ENCODE results near the gene FXYD7. TPM values are rescaled to one million over a fixed set of nuclear protein-coding genes. Genes with fewer than 3 reads are reported as not detected.

Gene FXYD7
- total and polyA plus RNA-seq, 9 of the 15 experiments (the other 6 are each of a cell fraction or from before 2014, with no cell fraction given) = 0.10 to 0.80 (median 0.31) TPM; not detected in 3

DNA sequence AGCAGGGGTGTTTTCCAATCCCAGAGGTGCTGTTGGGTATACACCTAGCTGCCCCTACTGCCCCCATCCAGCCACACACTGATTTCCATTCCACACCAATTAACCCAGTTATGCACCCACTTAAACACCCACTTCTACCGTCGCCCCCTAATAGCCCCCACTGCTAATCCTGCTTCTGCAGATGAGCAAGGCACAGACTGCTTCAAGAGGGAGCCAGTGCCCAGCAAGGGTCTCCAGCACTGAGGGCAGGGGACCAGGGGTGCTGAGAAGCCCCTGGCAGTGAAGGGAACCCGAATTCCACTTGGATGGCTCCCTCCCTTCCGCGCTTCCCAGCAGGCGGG lies 1.2 kb downstream of the FXYD7 start:
- no peaks in the 10 kb centered on the region for H3K9me3 ChIP-seq (replicated peaks; ENCODE audit: control insufficient read depth, insufficient read depth, low read depth, low read length)
- peaks cover 12% of the 10 kb centered on the region for H4K20me1 ChIP-seq (replicated peaks; ENCODE audit: control insufficient read depth, insufficient read depth, low read length)
- ChIA-PET POLR2A (interaction anchor here (0.6 to 1.0 kb wide), 2 partner anchors 117 to 317 kb away, joined by 3 read pairs; no protein-coding TSS in a partner anchor), CTCF (ENCODE audit: low intra/inter-chr PET ratio) (no interaction called here)
- 5% methylated on average over 6 of the region's 6 CpGs for WGBS (ENCODE audit: insufficient coverage, low coverage, missing lambda C conversion rate)
- H3K27me3 ChIP-seq (ENCODE audit: control insufficient read depth in 2 of 2, insufficient read depth in 2 of 2, low read length in 2 of 2) = no peaks in the 10 kb centered on the region; a peak in 1 of 5 replicates
- peaks cover 8% of the 10 kb centered on the region; the same call in 2 of the 3 replicates for H3K36me3 ChIP-seq (ENCODE audit: control insufficient read depth, insufficient read depth, low read length)
- in situ Hi-C loops (cut with MboI) (no loop called here), intact Hi-C loops (cut with micrococcal nuclease) (loop anchor here (5.0 kb wide), 1 partner anchor 123 kb away; the partner anchor contains the start of gene USF2)
- no peak overlapping the region for H2AFZ ChIP-seq (ENCODE audit: low read depth, low read length)
- TF ChIP-seq MXI1 (IDR thresholded peaks at IDR 0.05; ENCODE audit: low read depth, low read length) (no peak), CSDE1 (IDR thresholded peaks at IDR 0.05) (no peak), PHB2 (IDR thresholded peaks at IDR 0.05; ENCODE audit: low read depth) (no peak), PTRF (tag; IDR thresholded peaks at IDR 0.05) (no peak), SUPT5H (IDR thresholded peaks at IDR 0.05) (no peak), YY1 (IDR thresholded peaks at IDR 0.05; ENCODE audit: borderline replicate concordance in 1 of 3, control insufficient read depth in 1 of 3, extremely low read depth in 1 of 3, insufficient read depth in 3 of 3, insufficient read length in 1 of 3, insufficient replicate concordance in 2 of 3, low read depth in 1 of 3, low read length in 2 of 3) (no peak), ZNF124 (CRISPR knock-in tag; IDR thresholded peaks at IDR 0.05) (no peak), ZNF77 (CRISPR knock-in tag; IDR thresholded peaks at IDR 0.05) (no peak)
- H3K9me1 ChIP-seq (ENCODE audit: control insufficient read depth, insufficient read depth, low read length) = no peaks in the 10 kb centered on the region
- H3K4me1 ChIP-seq (replicated peaks in 1 of 2; ENCODE audit: control insufficient read depth in 2 of 2, insufficient read depth in 2 of 2, low read length in 2 of 2) = peaks cover 13 to 48% of the 10 kb centered on the region in 2 experiments
- H3K4me2 ChIP-seq (ENCODE audit: insufficient read depth, low read length) = no peak overlapping the region
- FAIRE-seq (no peak), DNase-seq (ENCODE audit: extremely low read depth in 1 of 4, low spot score in 3 of 4) (no peak), ATAC-seq (no peak)
- no peaks in the 10 kb centered on the region for H3K79me2 ChIP-seq (ENCODE audit: control insufficient read depth, insufficient read depth, low read length)
- no peak overlapping the region for H3K4me3 ChIP-seq
- H3K27ac ChIP-seq (ENCODE audit: extremely low read depth, low read depth, low read length) = no peak overlapping the region
- no TSS peak for BruUV-seq (replicated peaks)
- H3K9ac ChIP-seq (ENCODE audit: insufficient read depth in 1 of 2, low read depth in 2 of 2, low read length in 2 of 2) = no peak overlapping the region
